ENCODE data around the gene MICA. TPM values are rescaled to one million over a fixed set of nuclear protein-coding genes. Genes with fewer than 3 reads are reported as not detected.
"Not testable (repeated sequence)": the region's sequence is repeated elsewhere in the genome, so short reads cannot be mapped to it uniquely, and the experiment has no call there.

Gene MICA
- total RNA-seq, 2 donors from 2014 or later = 16.1 to 22.8 TPM

DNA sequence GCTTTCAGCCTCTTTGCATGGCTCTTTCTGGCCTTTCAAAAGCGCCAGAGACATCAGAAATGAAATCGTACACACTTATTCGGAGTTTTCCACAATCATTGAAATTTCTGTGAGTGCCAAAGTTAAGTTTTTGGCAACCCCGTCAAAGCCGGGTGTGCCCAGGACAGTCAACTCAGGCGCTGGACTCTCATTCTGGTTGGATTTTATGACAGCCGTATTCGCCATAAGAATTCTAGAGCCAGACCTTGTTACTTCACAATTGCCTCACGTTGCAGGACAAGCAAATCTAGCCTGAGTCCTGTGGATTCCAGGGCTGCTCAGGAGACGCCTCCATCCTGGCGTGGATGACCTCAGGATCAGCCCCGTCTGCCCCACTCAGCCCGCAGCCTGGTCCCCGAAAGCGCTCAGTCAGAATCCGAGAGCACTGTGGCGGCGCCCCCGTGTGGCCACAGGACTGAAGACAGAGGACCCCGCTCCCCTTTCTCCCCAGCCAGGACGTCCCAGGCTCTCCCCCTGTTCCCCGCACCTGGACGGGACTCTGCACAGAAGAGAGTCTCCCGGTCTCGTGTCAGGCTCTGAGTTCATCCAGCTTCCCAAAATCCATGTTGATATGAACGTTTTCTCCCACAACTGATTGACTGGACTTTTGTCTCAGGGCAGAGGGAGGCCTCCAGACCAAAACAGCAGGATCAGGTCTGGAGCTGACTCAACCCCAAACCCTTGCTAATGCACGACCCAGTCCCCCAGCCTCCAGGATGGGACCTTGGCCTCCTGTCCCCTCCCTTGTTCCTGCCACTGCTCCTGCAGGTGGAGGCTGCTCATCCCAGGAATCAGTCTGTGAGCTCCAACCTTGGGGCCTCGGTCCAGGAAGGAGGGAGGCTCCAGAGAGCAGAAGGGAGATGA lies 38.2 kb downstream of the MICA start:
- DNase-seq (ENCODE audit: low spot score) = peak; percentile 72
- H3K9me3 ChIP-seq = no peaks in the 10 kb centered on the region
- intact Hi-C loops (cut with DNase I) = loop anchor here (1.0 kb wide), 1 partner anchor 44 kb away; no protein-coding TSS in a partner anchor
- no peak for TF ChIP-seq POLR2AphosphoS5 (IDR thresholded peaks at IDR 0.05)
- TF ChIP-seq, protein P1, sequence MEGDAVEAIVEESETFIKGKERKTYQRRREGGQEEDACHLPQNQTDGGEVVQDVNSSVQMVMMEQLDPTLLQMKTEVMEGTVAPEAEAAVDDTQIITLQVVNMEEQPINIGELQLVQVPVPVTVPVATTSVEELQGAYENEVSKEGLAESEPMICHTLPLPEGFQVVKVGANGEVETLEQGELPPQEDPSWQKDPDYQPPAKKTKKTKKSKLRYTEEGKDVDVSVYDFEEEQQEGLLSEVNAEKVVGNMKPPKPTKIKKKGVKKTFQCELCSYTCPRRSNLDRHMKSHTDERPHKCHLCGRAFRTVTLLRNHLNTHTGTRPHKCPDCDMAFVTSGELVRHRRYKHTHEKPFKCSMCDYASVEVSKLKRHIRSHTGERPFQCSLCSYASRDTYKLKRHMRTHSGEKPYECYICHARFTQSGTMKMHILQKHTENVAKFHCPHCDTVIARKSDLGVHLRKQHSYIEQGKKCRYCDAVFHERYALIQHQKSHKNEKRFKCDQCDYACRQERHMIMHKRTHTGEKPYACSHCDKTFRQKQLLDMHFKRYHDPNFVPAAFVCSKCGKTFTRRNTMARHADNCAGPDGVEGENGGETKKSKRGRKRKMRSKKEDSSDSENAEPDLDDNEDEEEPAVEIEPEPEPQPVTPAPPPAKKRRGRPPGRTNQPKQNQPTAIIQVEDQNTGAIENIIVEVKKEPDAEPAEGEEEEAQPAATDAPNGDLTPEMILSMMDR (IDR thresholded peaks at IDR 0.05) = peak; percentile 66 to 86 (median 82)
- no peak overlapping the region for H3K27ac ChIP-seq
- no peaks in the 10 kb centered on the region for H3K36me3 ChIP-seq
- 13% methylated on average over 28 of the region's 28 CpGs for WGBS
- no peak overlapping the region for H3K4me3 ChIP-seq
- H3K27me3 ChIP-seq (replicated peaks; ENCODE audit: insufficient read depth) = no peaks in the 10 kb centered on the region
- H3K4me1 ChIP-seq (replicated peaks) = no peaks in the 10 kb centered on the region

DNA sequence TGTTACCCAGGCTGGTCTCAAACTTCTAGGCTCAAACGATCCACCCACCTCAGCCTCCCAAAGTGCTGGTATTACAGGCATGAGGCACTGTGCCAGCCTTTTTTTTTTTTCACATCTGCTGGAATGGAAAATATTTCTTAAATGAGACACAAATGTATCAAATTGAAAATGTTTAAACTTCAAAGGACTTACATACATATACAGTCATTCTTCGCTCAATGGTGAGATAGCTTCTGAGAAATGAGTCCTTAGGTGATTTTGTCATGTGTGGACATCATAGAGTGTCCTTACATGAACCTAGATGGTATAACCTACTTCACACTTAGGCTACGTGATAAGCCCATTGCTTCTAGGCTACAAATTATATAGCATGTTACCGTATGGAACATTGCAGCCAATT lies 43.1 kb downstream of the MICA start:
- intact Hi-C loops (cut with DNase I) = no loop called here
- H3K27me3 ChIP-seq (replicated peaks; ENCODE audit: insufficient read depth) = no peaks in the 10 kb centered on the region
- no peaks in the 10 kb centered on the region for H3K36me3 ChIP-seq
- TF ChIP-seq, protein P1 (IDR thresholded peaks at IDR 0.05) = no peak
- TF ChIP-seq POLR2A (IDR thresholded peaks at IDR 0.05) (no peak), POLR2AphosphoS5 (IDR thresholded peaks at IDR 0.05) (no peak)
- no peak for DNase-seq (ENCODE audit: low spot score)
- 55% methylated on average over 4 of the region's 4 CpGs for WGBS
- no peak overlapping the region for H3K4me3 ChIP-seq
- no peaks in the 10 kb centered on the region for H3K9me3 ChIP-seq
- H3K27ac ChIP-seq = no peak overlapping the region
- no peaks in the 10 kb centered on the region for H3K4me1 ChIP-seq (replicated peaks)

DNA sequence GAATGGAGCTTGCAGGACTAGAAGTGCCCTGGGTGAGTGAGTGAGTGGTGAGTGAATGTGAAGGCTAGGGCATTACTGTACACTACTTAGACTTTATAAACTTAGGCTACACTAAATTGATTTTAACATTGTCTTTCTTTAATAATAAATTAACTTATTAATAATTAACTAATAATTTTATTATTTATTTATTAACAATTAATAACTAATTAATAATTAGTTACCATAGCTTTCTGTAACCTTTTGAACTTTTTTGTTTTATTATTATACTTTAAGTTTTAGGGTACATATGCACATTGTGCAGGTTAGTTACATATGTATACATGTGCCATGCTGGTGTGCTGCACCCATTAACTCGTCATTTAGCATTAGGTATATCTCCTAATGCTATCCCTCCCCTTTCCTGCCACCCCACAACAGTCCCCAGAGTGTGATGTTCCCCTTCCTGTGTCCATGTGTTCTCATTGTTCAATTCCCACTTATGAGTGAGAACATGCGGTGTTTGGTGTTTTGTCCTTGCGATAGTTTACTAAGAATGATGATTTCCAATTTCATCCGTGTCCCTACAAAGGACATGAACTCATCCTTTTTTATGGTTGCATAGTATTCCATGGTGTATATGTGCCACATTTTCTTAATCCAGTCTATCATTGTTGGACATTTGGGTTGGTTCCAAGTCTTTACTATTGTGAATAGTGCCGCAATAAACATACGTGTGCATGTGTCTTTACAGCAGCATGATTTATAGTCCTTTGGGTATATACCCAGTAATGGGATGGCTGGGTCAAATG lies 43.8 kb downstream of the MICA start:
- H3K4me3 ChIP-seq; DNase-seq (ENCODE audit: low spot score); H3K9me3 ChIP-seq; H3K4me1 ChIP-seq (replicated peaks); H3K27me3 ChIP-seq (replicated peaks; ENCODE audit: insufficient read depth); intact Hi-C loops (cut with DNase I); H3K36me3 ChIP-seq; H3K27ac ChIP-seq: not testable (repeated sequence)
- WGBS = 89% methylated on average over 4 of the region's 6 CpGs

DNA sequence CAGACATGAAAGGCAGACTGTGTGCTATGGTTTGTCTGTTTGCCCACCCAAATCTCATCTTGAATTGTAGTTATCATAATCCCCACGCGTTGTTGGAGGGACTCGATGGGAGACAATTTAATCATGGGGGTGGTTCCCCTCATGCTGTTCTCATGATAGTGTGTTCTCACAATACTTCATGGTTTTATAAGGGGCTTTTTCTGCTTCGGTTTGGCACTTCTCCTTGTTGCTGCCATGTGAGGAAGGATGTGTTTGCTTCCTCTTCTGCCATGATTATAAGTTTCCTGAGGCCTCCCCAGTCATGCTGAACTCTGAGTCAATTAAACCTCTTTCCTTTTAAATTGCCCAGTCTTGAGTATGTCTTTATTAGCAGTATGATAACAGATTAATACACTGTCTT lies 47.4 kb downstream of the MICA start:
- H3K9me3 ChIP-seq = no peaks in the 10 kb centered on the region
- TF ChIP-seq POLR2A (IDR thresholded peaks at IDR 0.05) = no peak
- TF ChIP-seq POLR2AphosphoS5 (IDR thresholded peaks at IDR 0.05) = no peak
- TF ChIP-seq, protein P1 (IDR thresholded peaks at IDR 0.05) = no peak
- H3K4me3 ChIP-seq = no peak overlapping the region
- WGBS = 62% methylated on average over 4 of the region's 4 CpGs
- no peak for DNase-seq (ENCODE audit: low spot score)
- intact Hi-C loops (cut with DNase I) = no loop called here
- H3K4me1 ChIP-seq (replicated peaks) = no peaks in the 10 kb centered on the region
- no peaks in the 10 kb centered on the region for H3K36me3 ChIP-seq
- H3K27me3 ChIP-seq (replicated peaks; ENCODE audit: insufficient read depth) = no peaks in the 10 kb centered on the region
- H3K27ac ChIP-seq = no peak overlapping the region

DNA sequence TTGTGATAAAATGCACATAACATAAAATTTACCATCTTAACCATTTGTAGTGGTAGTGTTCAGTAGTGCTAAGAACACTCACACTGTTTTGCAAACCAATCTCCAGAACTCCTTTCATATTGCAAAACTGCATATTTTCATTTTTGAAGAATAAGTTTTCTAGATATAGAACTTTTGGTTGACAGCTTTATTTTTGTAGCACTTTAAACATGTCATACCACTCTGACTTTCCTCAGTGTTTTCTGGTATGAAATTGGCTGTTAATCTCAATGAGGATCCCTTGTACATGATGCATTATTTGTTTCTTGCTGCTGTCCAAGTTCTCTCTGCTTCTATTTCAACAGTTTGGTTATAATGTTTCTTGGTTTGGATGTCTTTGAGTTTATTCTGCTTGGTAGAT lies 49.5 kb downstream of the MICA start:
- Histone ChIP-seq H3K4me1 (replicated peaks) (no peaks in the 10 kb centered on the region), H3K9me3 (no peaks in the 10 kb centered on the region), H3K27me3 (replicated peaks; ENCODE audit: insufficient read depth) (no peaks in the 10 kb centered on the region), H3K36me3 (no peaks in the 10 kb centered on the region), H3K4me3 (no peak overlapping the region), H3K27ac (no peak overlapping the region)
- intact Hi-C loops (cut with DNase I) = no loop called here
- no peak for DNase-seq (ENCODE audit: low spot score)
- no peak for TF ChIP-seq POLR2AphosphoS5 (IDR thresholded peaks at IDR 0.05)
- TF ChIP-seq POLR2A (IDR thresholded peaks at IDR 0.05) = no peak
- TF ChIP-seq, protein P1 (IDR thresholded peaks at IDR 0.05) = no peak
